Measurements from ENCODE around the gene STX3.
"Not testable (repeated sequence)": the region's sequence is repeated elsewhere in the genome, so short reads cannot be mapped to it uniquely, and the experiment has no call there.

Gene STX3

GRCh38 chr11:59794417-59794816 is 39.2 kb downstream of the STX3 start:
- DNase-seq: no peak

DNA sequence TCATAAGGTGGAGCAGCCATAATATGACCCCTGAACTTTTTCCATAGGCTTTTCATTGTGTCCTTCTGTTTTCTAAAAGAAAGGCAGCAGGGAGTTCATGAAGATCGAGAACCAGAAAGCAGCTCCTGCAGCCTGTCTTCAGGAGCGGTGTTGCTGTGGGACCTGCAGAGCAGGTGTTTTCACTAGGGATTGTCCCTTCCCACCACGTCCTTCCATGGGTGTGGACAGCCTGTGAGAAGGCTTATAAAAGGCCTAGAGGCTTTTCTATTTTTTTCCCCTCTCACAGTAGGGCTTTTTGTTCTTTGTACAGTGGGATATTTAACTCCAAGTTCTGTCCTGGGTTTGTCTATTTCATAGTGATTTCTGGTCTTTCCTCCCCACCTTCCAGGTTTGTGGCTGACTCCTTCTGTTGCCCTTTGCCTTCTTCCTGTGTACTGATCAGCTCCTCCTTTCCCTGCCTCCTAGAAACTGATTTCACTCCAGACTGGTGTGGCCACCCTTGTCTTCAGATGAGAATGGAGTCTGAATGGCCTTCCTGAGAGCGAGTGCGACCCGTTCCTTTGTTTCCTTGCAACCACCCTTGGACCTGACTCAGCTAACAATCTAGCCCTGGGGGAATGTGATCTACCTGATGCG is 45.3 kb downstream of the STX3 start:
- DNase-seq: no peak

DNA sequence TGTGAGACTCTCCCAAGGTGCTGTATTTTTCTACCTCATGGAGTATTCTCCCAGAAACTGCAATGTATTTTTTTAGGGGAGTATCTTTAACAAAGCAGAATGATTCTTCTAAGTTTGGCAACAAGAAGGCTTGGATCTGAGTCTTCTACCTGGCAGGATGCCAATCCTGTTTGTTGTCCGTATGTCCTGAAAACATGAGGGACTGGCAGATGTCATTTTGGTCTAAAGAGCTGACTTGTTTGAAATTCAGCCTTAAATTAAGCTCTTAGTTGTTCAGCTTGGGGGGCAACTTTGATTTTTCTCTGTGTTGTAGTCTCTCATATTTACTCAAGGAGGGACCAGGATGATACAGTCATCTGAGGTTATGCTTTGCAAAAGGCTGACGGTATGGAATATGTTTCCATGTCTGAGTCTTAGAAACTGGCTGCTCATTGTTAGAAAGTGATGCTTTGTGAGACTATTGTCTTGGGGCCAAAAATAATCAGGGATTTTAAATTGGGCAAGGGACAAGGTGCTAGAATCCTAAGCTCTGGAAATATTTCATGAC is 46.1 kb downstream of the STX3 start:
- no peak for DNase-seq

- peak; percentile 42 for DNase-seq
Measured at GRCh38 chr11:59801981-59802638, 46.9 kb downstream of the STX3 start.

DNA sequence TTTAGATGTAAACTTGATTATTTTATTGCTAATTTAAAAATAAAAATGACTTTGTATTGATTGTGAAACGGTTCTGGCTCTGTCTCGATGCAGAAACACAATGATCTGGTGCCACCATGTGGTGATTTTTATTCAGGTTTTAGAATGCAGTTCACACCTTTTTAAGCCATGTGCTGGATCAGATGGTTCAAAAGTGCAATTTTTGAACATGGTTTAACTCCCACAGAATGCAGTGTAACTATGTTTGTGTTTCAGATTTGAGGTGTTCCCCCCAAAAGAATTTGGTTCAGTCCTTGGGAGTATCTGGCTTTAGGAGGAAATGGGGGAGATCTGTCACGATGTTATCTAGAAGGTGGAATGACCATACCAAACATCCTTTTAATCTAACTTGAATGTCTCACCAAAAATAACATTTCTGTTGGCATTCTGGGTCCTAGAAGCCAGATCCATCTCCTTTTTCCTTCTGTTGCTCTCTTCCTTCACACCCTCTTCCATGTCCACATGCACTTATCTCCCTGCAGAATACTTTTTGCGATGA is 47.5 kb downstream of the STX3 start:
- peak; percentile 30 for DNase-seq

DNA sequence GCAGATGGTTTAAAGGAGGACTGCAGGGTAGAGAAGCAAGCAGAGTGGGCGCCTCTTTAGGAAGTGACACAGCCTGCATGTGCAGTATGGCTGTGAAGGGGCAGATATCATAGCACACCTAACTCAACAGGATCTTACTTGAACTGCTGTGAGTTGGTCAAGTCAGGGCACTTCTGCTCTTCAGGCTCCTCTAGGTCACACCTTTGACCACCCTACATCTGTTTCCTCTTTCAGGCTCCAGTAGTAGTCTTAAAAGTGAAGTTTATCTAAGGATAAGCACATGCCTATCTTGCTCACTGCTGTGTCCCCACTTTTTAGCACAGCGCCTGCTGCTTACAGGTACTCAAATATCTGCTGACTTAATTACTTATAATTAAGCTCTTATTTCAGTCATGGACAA is 48.9 kb downstream of the STX3 start:
- DNase-seq: no peak

- DNase-seq: no peak
Measured at GRCh38 chr11:59807047-59807610, 52.0 kb downstream of the STX3 start.

DNA sequence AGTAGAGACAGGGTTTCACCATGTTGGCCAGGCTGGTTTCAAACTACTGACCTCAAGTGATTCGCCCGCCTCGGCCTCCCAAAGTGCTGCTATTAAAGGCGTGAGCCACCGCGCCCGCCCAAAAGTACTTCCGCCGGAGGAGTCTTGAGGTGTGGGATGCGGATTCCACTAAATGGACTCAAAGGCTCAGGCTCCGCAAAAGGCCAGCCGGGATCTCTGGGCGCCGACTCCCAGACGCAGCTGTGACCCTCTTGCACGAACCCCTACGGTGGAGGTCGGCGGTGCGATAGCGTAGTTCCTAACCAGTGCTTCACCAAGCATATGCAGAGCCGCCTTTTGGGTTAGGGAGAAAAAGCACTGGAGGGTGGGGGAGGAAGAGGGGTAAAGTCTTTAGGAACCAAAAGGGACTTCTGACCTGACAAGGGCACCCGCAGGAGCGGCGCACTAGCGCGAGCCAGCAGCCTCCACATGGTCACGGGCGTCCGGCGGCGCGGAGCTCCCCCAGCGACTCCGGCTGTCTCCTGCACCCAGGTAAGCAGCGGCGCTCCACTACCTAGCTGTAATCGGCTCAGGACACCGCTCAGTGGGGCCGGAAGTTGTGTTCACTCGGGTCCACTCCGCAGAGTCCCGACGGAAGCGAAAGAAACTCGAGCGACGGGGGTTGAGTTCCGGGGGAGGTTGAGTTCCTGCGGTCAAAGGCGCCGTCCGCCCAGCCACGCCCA is 55.2 kb downstream of the STX3 start, which contains the start of gene MRPL16:
Gene MRPL16 (minus strand): TSS at position 590 of the 722 bp plus-strand sequence. CDS start 120 bp downstream, at position 470.
- DNase-seq: peak; percentile 93

GRCh38 chr11:59810911-59811259 is 55.7 kb downstream of the STX3 start:
- no peak for DNase-seq

GRCh38 chr11:59812220-59812619 is 57.0 kb downstream of the STX3 start:
- DNase-seq: no peak

- no peak for DNase-seq
Measured at GRCh38 chr11:59813364-59813763, 58.2 kb downstream of the STX3 start.

DNA sequence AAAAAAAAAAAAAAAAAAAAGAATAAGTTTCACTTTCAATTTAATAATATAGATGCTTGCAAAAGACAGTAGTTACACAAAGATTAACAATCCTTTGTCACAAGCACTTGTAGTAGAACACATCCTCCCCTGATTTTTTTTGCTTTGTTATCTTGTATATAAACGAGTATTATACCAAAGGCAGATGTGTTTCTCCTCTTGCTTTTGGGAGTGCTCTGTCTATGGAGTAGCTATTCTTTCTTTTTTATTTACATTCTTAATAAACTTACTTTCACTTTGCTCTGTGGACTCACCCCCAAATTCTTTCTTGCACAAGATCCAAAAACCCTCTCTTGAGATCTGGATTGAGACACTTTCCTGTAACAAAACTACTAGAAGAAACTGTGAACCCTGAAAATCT is 58.8 kb downstream of the STX3 start:
- no peak for DNase-seq

GRCh38 chr11:59815754-59816153 is 60.6 kb downstream of the STX3 start:
- no peak for DNase-seq

DNA sequence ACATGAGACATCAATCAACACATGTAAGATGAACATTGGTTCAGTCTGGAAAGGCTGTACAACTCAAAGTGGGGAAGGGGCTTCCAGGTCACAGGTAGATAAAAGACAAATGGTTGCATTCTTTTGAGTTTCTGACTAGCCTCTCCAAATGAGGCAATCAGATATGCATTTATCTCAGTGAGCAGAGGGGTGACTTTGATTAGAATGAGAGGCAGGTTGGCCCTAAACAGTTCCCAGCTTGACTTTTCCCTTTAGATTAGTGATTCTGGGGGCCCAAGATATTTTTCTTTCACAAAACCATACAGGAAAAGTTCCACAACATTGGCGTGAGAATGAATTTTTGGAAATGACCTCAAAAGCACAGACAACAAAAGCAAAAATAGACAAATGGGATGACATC is 61.3 kb downstream of the STX3 start:
- not testable (repeated sequence) for DNase-seq

DNA sequence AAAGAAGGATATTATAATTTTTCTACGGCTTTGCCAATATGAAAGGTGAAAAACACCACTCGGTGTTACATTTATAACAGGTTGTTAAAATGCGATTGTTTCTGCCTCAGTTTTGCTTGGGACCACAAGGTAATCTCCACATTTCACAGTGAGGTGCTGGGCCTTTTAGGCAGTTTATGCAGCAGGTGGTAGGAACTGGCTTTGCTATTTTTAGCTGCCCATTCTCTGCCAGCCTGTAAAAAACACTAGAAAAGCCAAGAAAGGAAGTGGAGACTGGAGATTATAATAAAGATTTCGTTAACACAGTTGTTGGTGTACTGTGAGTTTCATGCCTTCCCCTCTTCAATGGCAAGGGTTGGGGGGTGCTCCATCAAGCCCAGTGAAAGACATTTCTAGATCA is 63.4 kb downstream of the STX3 start:
- no peak for DNase-seq

DNA sequence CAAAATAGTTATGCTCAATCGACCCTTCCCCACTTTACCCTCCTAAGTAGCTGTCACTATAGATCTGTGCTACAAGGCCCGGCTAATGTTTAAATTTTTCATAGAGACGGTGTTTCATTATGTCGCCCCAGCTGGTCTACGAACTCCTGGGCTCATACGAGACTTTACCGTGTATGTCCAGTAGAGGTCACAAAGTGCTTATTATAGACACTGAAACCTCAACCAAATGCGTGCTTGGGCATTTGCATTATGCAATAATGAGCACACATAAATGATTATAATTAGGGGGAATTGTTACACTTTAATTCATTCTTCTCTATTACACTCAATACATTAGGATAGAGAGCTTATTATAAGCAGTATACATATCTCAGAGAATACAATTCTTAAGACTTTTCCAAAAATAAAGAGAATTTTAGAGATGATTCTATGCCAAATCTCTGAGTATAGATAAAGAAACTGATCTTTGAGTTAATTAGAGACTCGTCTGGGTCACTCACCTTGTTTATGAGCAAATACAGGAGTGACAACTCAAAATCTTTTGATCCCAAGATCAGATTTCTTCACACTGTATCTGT is 67.9 kb downstream of the STX3 start:
- DNase-seq: no peak

DNA sequence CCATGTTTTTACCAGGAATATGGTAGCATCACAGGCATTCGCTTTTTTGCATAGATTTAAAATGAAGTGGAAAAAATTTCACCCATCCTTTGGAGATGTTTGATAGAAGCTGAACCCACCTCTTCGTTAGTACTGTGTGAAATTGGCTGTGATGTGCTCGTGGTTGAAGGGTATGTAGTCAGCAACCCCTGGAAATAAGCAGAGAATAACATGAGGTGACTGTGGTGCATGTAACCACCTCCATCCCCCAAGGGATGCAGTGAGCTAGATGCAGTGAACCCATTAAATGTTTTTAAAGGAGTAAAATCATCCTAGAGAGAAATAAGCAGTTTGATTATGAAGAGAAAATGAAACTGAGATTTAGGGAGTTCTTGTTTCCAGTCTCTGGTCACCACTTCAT is 74.2 kb downstream of the STX3 start:
- DNase-seq: no peak

DNA sequence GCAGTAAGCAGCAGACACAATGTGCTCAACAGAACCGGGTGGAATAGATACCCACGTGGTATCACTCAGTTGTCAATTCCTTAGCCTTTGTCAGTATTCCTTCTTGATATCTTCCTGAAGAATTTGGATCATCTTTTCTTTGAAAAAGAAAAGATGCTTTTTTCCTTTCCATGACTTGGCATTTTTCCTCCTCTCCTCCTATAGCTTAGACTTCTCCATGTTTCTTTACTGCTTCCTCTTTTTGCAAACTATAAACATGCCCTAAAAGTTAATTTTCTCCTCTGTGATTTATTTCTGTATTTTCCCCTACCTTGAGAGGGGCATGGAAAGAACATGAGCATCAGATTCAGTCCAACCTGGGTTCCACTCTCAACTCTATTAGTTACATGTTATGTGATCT is 78.4 kb downstream of the STX3 start:
- DNase-seq: no peak

- DNase-seq: no peak
Measured at GRCh38 chr11:59839615-59840014, 84.4 kb downstream of the STX3 start.

DNA sequence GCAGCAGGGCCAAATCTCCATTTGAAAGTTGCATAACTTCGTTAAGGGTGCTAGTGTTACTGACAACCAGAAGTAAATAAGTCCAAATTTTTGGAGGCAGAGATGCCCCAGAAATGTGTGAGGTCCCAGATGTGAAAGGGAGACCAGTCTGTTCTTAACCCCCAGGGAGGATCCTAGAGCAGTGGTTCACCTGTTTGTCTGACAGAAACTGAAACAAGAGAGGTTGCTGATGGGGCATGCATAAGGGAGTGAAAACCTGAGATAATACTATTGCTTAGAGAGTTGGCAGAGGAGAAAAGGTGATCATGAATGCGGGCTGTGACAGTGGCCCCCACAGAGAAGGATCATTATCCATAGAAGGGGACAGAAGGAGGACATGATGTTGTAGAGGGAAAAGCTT is 86.3 kb downstream of the STX3 start:
- DNase-seq: no peak

DNA sequence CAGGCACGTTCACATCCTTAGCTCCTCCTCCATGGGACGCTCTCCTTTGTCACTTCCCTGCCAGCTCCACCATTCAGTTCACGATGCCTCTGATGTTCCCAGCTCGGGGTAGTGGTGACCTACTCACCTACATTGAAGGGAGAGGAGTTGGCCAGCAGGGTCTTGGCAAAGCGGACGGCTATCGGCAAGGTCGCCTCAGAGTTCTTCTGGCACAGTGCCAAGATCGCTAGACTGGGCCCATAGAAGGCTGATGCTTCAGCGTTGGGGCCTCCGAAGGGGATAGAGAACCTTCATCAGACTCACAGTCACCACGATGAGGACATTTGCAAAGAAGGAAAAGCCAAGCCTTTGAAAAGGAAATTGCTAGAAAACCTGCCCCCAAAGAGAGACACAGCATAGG is 87.1 kb downstream of the STX3 start:
- DNase-seq: no peak

- no peak for DNase-seq
Measured at GRCh38 chr11:59845399-59845798, 90.2 kb downstream of the STX3 start, which contains the start of gene CBLIF. CBLIF (minus strand) TSS chr11:59845499; CDS start chr11:59845453, 46 bp downstream.

GRCh38 chr11:59846556-59846955 is 91.4 kb downstream of the STX3 start:
- no peak for DNase-seq

Data from femur (tissue), 1 donor.